DLD1 (cell line): ENCODE measurements around the gene SSH3.

Source experiments
- in situ Hi-C: cut with HindIII; loops from 2 replicates; pipeline ENCODE4 v1.10.0; 2017; ENCODE audit warnings: low sequenced_read_pairs

SSH3 gene

DNA sequence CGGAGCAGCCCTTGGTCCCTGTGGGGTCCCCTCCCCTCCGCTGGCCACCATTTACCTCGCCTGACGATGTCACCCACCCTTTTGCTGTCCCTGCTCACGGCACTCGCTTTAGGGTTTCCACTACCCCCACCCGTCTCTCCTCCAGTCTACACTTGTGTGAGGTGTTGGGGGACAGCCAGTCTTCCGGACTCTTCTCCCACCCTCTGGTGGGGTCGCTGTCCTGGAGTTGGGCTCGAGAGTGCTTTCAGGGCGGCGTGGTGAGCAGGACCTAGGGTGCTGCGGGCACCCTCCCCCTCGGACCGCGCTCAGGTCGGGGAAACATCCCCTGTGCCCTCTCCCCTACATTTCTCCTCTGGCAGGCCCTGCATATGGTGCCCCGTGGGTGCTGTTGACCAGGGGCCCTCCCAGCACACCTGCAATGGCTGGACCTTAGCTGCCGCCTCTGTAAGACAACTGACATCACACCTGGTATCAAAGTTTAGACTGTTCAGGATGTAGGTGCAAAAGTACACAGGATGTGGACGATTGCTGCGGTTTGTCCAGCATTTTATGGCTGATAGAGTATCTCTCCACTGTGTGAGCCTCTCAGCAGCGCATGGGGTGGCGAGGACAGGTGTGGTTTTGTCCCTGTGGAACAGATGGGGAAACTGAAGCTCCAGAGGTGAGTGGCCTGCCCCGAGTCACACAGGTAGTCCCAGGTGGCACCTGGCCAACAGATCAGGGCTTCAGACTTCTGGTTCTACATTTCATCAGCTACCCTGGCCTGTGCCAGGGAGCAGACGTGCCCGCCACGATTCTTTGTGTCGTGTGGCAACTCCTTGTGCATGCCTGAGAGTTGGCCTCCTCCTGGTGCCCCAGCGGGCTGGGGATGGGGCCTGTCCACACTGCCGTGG lies 35.9 kb upstream of the SSH3 start:
- in situ Hi-C loops = no loop called here

DNA sequence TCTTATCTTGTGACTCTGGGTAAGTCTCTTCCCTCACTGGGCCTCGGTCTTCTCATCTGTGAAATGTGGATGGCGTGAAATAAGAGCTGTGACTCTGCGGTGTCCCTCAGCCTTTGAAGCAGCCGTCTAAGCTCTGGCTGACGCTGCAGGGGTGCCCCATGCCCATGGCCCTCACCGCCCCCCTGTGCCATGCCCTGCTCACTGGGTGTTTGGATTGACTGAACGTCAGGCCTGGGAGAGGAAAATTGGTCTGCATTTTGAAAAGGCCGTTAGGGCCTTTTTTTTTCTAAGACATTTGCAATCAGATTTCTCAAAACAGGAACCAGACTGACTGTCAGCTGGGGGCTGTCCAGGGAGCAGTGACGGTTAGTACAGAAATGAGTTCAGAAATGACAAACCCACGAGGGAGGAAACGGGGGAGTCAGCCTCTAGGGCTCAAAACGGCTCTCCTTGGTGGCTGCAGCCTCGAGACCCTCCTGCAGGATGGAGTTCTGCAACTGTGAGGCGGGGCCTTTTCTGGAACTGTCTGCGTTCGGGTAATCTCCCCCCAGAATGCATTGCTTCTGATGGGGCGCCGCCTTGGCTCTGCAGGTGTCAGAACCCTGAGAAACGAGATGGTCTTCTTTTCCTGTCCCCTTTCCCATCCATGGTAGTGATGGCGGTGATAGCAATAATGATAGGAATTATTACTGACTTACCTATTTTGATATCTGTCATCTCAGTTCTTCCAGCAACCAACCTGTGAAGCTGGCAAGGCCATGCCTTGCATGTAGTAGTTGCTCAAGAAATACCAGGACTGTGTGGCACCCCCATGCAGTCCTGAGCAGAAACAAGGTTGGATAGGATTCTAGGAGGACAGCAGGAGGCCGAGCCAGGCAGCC lies 35.0 kb upstream of the SSH3 start:
- in situ Hi-C loops = no loop called here

DNA sequence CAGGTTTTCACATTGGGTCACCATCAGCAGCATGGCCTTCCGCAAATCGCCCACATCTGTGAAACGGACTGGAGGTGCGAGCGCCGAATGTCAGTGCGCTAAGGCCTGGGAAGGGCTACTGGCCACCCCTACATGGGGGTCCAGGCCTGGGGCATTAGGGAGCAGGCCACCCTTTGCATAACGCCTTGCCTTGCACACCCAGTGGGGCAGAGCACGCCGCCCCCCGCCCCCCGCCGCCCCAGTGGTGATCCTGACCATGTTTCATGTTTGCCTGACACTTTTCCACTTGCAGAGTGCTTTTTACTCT lies 34.4 kb upstream of the SSH3 start:
- in situ Hi-C loops = no loop called here

DNA sequence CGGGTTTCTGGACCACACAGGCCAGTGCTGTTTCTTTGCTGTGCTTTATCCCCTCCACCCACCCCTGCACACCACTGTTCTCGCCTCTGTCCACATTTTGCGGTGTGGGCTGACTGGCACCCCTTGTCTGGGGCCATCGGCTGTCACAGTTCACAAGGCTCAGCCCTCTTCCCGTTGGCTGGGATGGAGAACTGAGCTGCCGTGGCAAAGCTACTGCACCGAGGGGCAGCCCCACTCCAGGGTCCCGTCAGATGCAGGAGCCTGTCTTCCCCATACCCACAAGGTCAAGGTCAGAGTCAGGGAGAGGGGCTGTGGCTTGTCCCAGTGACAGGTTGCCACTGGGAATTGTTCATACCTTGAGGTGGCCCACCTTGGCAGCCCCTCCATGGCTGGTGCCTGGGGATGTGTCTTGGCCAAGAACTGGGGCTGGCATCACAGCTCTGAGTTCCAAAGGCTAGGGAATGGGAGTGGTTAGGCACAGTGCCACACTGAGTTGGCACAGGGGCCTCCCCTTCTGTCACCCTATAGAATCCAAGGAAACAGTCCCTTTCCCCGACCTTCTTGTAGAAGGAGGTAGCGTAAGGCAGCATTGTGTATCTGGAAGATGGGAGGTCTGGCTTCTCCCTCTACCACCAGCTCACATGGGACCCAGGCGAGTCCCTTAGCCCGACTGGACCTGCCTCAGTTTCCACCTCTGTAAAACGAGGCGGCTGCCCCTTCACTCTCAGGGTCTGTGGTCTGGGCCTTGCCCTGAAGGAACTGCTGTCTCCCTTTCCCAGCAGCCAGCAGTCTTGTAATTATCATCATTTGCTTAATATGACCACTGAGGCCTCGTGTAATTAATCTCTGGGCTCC lies 33.7 kb upstream of the SSH3 start:
- in situ Hi-C loops = no loop called here

DNA sequence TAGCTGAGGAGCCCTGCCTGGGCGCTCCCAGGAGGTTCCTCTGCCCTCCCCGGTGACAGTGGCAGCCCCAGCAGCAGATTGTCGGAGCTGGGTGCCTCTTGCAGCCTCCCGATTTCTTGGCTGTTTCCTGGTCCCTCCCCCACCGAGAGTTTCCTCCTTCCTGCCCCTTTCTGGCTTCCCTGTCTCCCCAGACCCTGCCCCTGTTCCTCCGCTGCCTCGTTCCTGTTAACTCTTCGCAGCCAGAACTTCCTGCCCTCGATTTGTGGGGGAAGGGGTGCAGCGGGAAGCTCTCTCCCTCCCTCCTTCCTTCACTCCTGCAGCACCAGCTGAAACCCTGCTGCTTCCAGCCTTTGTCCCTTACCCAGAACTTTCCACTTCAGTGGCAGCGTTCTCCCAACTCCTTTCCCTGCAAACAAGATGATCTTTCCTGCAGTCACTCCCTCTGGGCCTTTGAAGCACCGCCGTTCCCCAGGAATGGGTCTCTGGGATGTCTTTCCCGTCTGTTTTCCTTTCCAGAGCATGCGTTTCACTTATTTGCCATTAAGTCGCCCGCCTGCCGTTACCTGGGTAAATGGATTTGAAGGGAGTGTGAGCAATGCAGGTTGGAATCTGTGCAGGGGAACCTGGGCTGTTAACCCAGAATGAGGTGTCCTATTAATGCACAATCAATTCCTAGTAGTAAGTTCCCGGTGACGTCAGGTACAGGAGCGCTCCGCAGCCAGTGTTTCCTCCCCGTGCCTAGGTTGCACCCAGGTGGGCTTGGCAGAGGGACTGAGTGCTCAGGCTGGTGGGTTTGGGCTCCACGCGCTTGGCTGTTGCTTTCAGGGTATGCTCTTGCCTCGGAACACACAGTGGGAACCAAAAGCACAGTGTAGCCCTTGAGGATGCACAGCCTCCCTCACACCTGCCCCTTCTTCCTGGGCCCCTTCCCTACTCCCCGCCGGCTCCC lies 32.8 kb upstream of the SSH3 start:
- in situ Hi-C loops = no loop called here

DNA sequence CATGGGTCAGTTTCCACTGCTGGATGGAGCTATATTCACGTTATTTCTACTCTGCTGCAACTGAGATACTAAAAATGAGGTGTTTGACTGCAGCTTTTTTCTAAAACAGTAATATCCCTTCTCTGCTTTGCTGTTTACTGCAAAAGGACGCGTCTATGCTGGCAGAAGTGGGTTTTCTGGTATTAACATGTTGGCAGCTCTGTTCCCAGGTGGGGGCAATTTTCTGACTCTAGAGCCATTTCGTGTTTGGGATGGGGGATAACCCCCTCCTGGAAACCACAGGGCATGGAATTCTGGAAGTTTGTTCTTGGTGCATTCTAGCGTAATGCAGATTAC lies 32.2 kb upstream of the SSH3 start:
- in situ Hi-C loops = no loop called here

DNA sequence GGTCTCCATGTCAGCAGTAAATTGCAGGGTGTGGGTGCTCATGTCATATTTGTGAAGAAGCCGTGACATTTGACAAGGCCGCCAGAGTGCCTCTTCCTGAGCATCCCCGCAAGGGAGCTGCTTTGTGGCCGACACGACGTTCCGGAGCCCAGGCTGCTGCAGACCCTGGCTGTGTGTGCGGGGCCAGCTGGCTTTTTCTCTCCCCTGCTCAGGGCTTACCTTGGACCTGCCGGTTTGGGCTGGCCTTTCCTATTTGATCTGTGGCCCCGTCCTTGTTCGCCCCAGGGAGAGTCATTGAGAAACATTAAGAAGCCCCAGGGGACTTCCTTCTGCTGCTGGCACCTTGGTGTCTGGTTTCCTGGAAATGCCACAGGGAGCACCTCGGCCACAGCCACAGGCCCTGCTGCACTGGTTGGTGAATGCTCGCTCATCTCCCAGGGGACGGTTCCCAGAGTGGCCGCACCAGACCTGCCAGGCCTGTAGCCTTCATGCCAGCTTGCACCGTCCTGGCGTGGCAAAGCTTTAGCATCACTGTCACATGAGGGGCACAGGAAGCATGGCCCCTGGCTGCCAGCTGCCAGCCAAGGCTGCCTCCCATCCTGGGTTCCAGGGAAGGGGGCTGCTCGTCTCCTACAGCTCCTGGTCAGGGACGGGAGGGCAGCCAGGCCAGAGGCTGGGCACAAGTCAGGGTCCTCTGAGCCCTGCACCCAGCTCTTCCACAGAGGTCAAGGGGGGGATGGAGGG lies 31.6 kb upstream of the SSH3 start:
- in situ Hi-C loops = no loop called here

DNA sequence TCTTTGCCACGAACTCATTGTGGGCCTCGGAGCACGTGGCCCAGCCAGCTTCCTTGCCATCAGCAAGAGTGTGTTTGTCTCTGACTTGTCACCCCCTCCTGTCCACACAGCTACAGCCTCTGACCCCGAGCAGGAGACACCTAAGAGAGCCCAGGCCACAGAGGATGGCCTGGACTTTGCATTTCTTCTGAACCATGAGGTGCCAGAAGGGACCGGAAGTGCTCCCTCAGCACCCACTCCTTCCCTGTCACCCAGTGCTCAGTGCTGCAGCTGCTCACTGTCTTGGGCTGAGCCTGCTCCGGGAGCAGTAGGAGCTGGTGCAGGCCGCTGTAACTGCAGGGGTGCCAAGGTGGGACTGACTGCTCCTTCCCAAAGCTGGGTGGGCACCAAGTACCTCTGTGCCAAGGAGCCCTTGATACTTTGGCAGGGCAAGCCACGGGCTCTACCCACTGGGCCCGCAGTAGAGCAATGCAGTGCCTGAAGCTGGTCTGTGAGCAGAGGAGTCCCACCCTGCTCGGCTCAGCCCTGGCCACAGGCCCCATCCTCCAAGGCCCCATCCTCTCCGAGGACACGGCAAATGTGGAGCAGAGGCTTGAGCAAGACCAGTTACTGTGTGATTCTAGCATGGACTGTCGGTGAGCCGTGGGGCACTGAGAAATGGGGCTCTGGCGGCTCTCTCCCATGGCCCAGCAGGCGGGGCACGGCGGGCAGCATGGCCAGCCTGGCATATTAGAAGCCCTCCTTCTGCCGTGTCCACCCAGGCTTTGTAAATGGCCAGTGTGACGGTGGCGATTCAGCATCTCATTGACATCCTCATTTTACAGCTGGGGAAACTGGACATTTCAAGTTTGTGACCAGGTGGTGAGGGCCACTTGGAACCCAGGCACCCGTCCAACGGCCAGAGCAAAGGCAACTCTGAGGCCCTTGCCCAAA lies 30.7 kb upstream of the SSH3 start:
- in situ Hi-C loops = no loop called here

DNA sequence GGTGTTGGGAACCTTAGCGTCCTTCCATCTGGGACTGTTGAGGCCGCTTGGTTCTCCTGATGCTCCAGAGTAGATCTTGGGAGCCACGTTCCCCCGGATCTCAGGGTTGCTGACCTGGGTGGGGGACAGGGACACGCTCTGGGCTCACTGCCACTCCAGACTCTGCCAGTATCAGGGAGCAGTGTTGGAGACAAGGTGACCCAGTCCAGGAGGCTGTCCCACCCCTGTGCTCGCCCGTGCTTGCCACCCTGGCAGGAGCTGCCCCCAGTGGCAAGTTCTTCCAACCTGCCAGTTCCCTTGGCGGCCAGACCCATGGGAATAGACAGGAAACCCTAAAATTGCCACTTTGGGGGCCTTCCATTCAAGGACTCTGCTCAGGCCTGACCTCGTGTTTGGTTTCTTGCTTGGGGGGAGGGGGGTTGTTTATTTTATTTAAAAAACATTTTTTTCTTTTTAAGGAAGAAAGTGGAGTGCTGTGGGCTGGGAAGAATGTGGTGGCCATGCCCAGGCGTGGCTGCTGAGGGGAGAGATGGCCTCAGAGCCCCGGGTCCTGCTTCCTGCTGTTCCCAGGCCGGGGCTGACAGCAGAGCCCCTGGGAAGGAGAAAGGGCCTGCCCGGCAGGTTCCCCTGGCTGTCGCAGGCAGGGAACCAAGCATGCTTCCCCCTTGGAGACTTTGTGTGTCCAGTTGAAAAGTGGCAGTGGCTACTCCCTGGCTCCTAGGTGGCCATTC lies 29.9 kb upstream of the SSH3 start:
- in situ Hi-C loops = no loop called here

DNA sequence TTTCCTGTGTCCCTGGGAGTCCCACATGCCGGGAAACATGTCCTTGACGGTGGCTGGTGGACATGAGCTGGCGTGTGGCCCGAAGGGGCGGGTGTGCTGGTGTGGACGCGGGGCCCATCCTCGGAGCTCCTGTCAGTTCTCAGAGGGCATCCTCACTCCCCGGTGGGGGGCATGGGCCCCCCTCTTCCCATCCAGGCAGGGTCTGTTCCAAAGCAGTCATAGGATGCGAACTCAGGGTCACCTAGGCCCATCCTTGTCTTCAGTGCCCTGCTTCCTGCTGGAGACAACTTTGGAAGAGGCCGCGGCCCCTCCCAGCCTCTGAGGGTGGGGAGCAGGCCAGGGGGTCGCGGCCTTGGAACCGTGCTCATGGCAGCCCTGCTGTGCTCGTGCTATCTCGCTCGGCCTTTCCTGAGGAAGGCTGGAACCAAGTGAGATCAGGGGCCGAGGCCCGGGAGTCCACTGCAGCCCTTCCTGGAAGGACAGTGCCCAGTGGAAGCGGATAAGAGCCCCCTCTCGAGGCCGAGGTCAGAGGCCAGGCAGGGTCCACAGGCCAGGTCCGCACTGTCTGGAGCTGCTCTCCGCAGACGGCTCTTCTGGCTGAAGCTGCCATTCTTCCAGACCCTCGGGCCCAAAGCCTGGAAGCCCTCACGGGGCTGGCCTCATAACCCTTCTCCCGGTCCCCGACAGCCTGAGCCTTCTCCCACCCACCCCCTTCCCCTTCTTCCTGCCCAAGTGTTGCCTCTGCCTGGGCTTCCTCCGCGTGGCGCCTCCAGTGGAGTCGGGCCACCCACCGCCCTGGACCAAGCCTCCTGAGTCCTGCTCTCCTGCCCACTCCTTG lies 28.3 kb upstream of the SSH3 start:
- in situ Hi-C loops = no loop called here

DNA sequence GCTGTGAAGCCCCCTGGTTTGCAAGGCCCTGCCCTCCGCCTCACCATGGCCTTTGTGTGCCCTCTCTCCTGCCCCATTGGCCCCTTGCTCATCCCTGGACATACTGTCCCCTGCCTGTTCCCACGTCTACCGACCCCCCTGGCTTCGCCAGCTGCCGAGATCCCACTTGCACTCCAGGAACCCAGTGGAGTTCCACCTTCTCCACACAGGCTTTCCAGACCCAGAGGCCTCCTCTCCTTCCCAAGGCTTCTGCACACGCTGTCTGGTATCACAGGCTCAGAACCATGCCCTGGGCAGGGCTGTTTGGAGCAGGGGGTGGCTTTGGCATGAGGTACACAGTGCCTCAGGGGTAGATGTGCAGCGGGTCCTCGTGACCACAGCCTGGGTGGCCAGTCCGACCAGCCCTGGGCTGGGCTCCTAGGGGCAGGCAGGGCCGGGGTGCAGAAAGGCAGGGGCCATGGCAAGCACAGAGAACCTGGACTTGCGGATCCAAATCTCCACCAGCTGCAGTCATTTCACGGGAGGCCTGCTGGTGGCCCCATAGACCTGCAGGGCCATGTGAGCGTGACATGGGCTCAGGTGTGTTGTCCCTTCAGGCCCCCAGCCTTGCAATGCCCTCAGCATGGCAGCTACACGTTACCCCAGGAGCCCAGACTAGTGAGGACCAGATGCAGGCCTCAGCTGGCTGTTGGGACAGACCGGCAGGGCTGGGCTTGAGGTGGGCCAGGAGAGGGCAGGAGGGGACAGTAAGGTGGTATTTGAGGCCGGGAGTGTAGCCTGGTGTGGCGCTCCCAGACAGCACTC lies 27.5 kb upstream of the SSH3 start:
- in situ Hi-C loops = no loop called here

DNA sequence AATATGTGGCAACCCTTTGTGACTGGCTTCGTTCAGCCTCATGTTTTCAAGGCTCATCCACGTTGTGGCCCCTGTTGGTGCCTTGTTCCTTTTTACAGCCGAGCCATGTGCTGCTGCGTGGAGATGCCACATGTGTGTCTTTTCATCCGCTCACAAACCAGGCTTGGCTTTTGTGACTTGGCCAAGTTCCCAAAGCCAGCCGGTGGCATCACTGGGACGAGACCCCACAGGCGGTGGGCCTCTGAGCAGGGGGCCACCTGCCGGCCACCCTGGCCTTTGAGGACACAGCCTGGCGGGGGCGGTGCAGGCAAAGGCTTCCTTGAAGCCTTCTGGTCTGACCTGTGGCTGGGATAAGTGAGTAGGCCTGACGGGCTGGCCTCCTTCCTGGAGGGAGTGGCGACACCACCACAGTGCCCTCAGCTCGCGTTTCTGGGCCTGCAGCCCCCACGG lies 26.5 kb upstream of the SSH3 start:
- in situ Hi-C loops = no loop called here

DNA sequence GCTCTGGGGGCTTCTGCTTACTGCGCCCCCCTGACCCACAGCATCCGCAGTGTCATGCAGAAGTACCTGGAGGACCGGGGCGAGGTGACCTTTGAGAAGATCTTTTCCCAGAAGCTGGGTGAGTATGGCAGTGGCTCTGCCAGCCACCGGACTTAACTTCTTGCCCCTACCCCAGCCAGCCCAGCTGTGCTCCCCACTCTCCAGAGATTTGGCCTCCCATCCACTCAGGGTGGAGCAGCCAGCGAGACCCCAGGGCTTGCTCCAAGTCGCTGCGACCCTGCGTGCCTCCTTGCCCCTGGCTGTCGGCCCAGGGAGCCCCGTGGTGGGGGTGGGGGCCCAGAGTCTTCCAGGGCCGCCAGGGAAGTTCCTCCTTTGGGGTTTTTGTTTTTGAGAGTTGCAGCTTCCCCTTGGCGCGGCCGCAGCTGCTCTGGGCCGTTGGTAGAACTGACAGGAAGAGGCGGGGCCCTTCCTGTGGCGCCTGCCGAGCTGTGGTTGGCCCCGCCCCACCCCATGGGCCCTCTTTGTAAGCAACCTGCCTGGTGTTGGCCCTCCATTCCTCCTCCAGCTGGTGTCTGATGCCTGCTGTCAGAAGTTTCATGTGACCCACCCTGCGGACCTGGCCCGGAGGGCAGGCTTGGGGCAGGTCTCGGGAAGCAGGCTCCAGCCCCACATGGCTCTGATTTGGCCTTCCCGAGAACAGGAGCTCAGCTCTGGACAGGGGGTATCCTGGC lies 25.9 kb upstream of the SSH3 start:
- in situ Hi-C loops = no loop called here

DNA sequence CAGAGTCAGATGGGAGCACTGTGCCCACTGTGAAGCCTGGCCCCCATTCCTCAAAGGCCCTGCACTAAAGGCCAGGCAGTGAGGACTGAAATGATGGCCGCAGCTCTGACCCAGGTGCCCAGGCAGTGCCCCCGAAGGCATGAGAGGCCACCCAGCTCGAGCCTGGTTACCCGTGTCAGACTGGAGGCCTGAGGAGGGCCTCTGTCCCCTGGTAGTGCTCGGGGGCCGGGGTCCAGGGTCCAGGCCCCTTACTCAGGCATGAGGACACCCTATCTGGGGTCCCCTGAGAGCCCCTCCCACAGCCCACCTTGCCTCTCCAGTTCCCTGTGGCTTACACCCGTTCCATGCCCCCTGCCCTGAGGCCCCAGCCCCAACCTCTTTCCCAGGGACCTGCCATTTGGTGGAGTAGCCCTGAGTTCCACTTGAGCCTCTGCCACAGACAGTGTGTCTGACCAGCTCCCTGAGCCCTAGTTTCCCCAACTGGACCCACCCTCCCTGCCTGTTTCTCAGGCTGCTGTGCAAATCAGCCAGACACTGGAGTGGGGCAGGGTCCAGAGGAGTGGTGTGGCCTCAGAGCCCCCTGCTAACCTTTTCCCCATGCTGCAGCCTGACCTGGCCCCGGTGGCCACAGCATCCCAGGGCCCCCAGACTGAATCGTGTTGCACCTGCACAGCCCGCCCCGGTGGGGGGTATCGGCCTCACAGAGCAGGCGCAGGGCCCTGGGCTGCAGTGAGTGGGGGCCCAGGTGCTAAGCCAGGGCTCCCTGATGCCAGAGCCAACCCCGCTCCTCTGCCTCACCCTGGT lies 25.0 kb upstream of the SSH3 start:
- in situ Hi-C loops = no loop called here
